Kidney glomerular epithelial cell (primary cell): ENCODE data around the gene MIA.
"Not testable (repeated sequence)": the region's sequence is repeated elsewhere in the genome, so short reads cannot be mapped to it uniquely, and the experiment has no call there.

Source experiments
- DNase-seq: peaks from one replicate; lab custom pipeline; 2025; lab: John Stamatoyannopoulos, UW

Gene MIA

GRCh38 chr19:40780582-40780981 is 5.3 kb downstream of the MIA start:
- no peak for DNase-seq

- no peak for DNase-seq
Measured at GRCh38 chr19:40781140-40781539, 5.8 kb downstream of the MIA start.

GRCh38 chr19:40783711-40784110 is 8.4 kb downstream of the MIA start:
- DNase-seq, result no peak

GRCh38 chr19:40784146-40784545 is 8.8 kb downstream of the MIA start:
- DNase-seq, result not testable (repeated sequence)

GRCh38 chr19:40785526-40785925 is 10.2 kb downstream of the MIA start:
- DNase-seq, result no peak

GRCh38 chr19:40786060-40787037 is 11.0 kb downstream of the MIA start:
- DNase-seq, result no peak

GRCh38 chr19:40791349-40791748 is 16.0 kb downstream of the MIA start:
- DNase-seq, result no peak

GRCh38 chr19:40791996-40792395 is 16.7 kb downstream of the MIA start:
- no peak for DNase-seq

- no peak for DNase-seq
Measured at GRCh38 chr19:40797166-40797962, 22.0 kb downstream of the MIA start.

- peak; percentile 64 for DNase-seq
Measured at GRCh38 chr19:40797963-40798682, 22.8 kb downstream of the MIA start.

GRCh38 chr19:40798683-40799557 is 23.6 kb downstream of the MIA start, which contains the start of gene EGLN2:
Gene EGLN2, plus strand, starts transcription at chr19:40799191. Its CDS starts 1,382 bp downstream, at chr19:40800573.
- peak; percentile 97 for DNase-seq

GRCh38 chr19:40799558-40800338 is 24.4 kb downstream of the MIA start:
- no peak for DNase-seq

- no peak for DNase-seq
Measured at GRCh38 chr19:40800339-40800996, 25.1 kb downstream of the MIA start.

GRCh38 chr19:40800997-40801377 is 25.7 kb downstream of the MIA start:
- DNase-seq, result no peak

- no peak for DNase-seq
Measured at GRCh38 chr19:40801426-40802299, 26.3 kb downstream of the MIA start.

- DNase-seq, result no peak
Measured at GRCh38 chr19:40802300-40803169, 27.2 kb downstream of the MIA start.

GRCh38 chr19:40803170-40803856 is 28.0 kb downstream of the MIA start:
- no peak for DNase-seq
